ENCODE measurements around the gene SKAP1.

SKAP1 gene

GRCh38 chr17:48132385-48132784 is 297.6 kb downstream of the SKAP1 start:
- in situ Hi-C loops (cut with HindIII; ENCODE audit: low sequenced_read_pairs) = no loop called here
- no peak overlapping the region for H3K4me3 ChIP-seq (ENCODE audit: low read depth, low read length)
- no peak for DNase-seq (ENCODE audit: low read depth, low spot score)
- TF ChIP-seq, protein P1, sequence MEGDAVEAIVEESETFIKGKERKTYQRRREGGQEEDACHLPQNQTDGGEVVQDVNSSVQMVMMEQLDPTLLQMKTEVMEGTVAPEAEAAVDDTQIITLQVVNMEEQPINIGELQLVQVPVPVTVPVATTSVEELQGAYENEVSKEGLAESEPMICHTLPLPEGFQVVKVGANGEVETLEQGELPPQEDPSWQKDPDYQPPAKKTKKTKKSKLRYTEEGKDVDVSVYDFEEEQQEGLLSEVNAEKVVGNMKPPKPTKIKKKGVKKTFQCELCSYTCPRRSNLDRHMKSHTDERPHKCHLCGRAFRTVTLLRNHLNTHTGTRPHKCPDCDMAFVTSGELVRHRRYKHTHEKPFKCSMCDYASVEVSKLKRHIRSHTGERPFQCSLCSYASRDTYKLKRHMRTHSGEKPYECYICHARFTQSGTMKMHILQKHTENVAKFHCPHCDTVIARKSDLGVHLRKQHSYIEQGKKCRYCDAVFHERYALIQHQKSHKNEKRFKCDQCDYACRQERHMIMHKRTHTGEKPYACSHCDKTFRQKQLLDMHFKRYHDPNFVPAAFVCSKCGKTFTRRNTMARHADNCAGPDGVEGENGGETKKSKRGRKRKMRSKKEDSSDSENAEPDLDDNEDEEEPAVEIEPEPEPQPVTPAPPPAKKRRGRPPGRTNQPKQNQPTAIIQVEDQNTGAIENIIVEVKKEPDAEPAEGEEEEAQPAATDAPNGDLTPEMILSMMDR (IDR thresholded peaks at IDR 0.05; ENCODE audit: low read depth, low read length) = no peak

GRCh38 chr17:48131216-48131824 is 298.7 kb downstream of the SKAP1 start:
- DNase-seq (ENCODE audit: low read depth, low spot score) = peak; percentile 63
- TF ChIP-seq, protein P1 (IDR thresholded peaks at IDR 0.05; ENCODE audit: low read depth, low read length) = peak; percentile 89
- H3K4me3 ChIP-seq (ENCODE audit: low read depth, low read length) = no peak overlapping the region
- in situ Hi-C loops (cut with HindIII; ENCODE audit: low sequenced_read_pairs) = no loop called here

- in situ Hi-C loops (cut with HindIII; ENCODE audit: low sequenced_read_pairs) = no loop called here
- no peak for DNase-seq (ENCODE audit: low read depth, low spot score)
- TF ChIP-seq, protein P1 (IDR thresholded peaks at IDR 0.05; ENCODE audit: low read depth, low read length) = no peak
- H3K4me3 ChIP-seq (ENCODE audit: low read depth, low read length) = no peak overlapping the region
Measured at GRCh38 chr17:48129981-48130380, 300.0 kb downstream of the SKAP1 start.

GRCh38 chr17:48128400-48128799 is 301.6 kb downstream of the SKAP1 start:
- H3K4me3 ChIP-seq (ENCODE audit: low read depth, low read length) = no peak overlapping the region
- no peak for DNase-seq (ENCODE audit: low read depth, low spot score)
- TF ChIP-seq, protein P1 (IDR thresholded peaks at IDR 0.05; ENCODE audit: low read depth, low read length) = no peak
- in situ Hi-C loops (cut with HindIII; ENCODE audit: low sequenced_read_pairs) = no loop called here

DNA sequence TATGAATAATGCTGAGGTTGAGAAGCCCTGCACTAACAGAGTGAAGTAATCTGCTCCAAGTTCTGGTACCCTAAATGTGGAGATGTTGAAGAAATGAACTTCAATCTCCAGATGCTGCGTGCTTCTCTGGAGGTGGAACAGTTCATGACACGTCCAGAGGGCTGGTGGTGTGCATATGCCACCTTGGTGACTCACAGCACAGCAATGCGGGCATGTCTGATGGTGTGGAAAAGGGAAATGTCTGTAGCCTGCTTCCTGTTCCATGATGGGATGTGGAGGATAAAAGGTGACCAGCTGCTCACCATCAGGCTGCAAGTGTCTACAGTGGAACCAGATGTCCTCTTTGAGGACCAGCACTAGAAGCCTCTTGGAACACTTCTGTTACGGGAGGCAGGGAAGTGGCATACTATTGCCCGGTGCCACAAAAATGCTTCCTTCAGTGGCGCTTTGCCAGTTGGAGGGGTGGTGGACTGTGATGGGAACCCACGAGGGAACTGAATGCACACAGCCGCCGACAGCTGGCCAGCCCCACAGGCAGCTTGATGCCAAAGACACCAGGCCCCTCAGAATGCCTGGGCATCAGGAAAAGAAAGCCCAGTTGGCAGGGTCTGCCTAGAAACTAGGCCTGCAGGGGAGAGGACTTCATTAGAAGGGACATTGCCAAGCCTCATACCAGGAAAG is 302.5 kb downstream of the SKAP1 start:
- in situ Hi-C loops (cut with HindIII; ENCODE audit: low sequenced_read_pairs) = no loop called here
- TF ChIP-seq, protein P1 (IDR thresholded peaks at IDR 0.05; ENCODE audit: low read depth, low read length) = no peak
- no peak for DNase-seq (ENCODE audit: low read depth, low spot score)
- H3K4me3 ChIP-seq (ENCODE audit: low read depth, low read length) = no peak overlapping the region

GRCh38 chr17:48126532-48126850 is 303.5 kb downstream of the SKAP1 start:
- no peak for DNase-seq (ENCODE audit: low read depth, low spot score)
- in situ Hi-C loops (cut with HindIII; ENCODE audit: low sequenced_read_pairs) = no loop called here
- TF ChIP-seq, protein P1 (IDR thresholded peaks at IDR 0.05; ENCODE audit: low read depth, low read length) = no peak
- H3K4me3 ChIP-seq (ENCODE audit: low read depth, low read length) = no peak overlapping the region

All from astrocyte of the spinal cord (primary cell).